ENCODE measurements around the gene MBD4. TPM values are rescaled to one million over a fixed set of nuclear protein-coding genes. Genes with fewer than 3 reads are reported as not detected.

The MBD4 gene
- total RNA-seq, 1 experiment from 2014 or later: 15.7 TPM

GRCh38 chr3:129473769-129474152 is 34.0 kb upstream of the MBD4 start:
- no TSS peak for BruUV-seq (replicated peaks)
- RAD21 ChIA-PET (ENCODE audit: low non-redundant PET in 1 of 2, low total read pairs in 2 of 2, uncharacterized antibody in 2 of 2, unreplicated experiment in 2 of 2): no interaction called here
- Histone ChIP-seq H3K9me2 (ENCODE audit: insufficient read depth) (no peaks in the 10 kb centered on the region), H3K9ac (ENCODE audit: low read length) (no peak overlapping the region), H4K20me1 (ENCODE audit: insufficient read depth) (no peaks in the 10 kb centered on the region), H3K27ac (ENCODE audit: low read depth, low read length) (no peak overlapping the region), H2AFZ (ENCODE audit: low read depth, low read length, poor library complexity, severe bottlenecking) (no peak overlapping the region), H3K27me3 (ENCODE audit: insufficient read depth, low read length) (no peaks in the 10 kb centered on the region), H3K79me2 (ENCODE audit: insufficient read depth, low read length) (no peaks in the 10 kb centered on the region), H3K36me3 (ENCODE audit: control insufficient read depth in 1 of 2, insufficient read depth in 2 of 2, low read length in 2 of 2) (peaks cover 7% of the 10 kb centered on the region in 2 experiments; a peak in 1 of 4 replicates), H3K4me3 (replicated peaks in 1 of 2; ENCODE audit: low read depth in 1 of 2, low read length in 2 of 2) (no peak overlapping the region), H3K4me1 (ENCODE audit: control insufficient read depth in 1 of 2, insufficient read depth in 2 of 2, low read length in 2 of 2) (no peaks in the 10 kb centered on the region), H3K4me2 (ENCODE audit: low read length) (no peak overlapping the region), H3K9me3 (ENCODE audit: control insufficient read depth in 1 of 2, insufficient read depth in 1 of 2, low read depth in 1 of 2, low read length in 2 of 2) (no peaks in the 10 kb centered on the region)
- POLR2A ChIA-PET: no interaction called here
- intact Hi-C loops (cut with micrococcal nuclease): no loop called here
- TF ChIP-seq CTCF (IDR thresholded peaks at IDR 0.05 in 2 of 3, conservative IDR thresholded peaks at IDR 0.05 in 1 of 3; ENCODE audit: borderline replicate concordance in 1 of 3, insufficient read depth in 1 of 3, low read depth in 2 of 3, low read length in 2 of 3) (no peak), POLR2AphosphoS5 (IDR thresholded peaks at IDR 0.05; ENCODE audit: low read depth, low read length) (no peak), SRF (IDR thresholded peaks at IDR 0.05; ENCODE audit: low read depth) (no peak), ZNF274 (IDR thresholded peaks at IDR 0.05; ENCODE audit: low read depth, low read length) (no peak), YY1 (IDR thresholded peaks at IDR 0.05; ENCODE audit: extremely low read depth, insufficient replicate concordance, low read depth, low read length) (no peak), POLR2A (IDR thresholded peaks at IDR 0.05; ENCODE audit: borderline replicate concordance, extremely low read depth, insufficient read depth, insufficient read length) (no peak), JUND (IDR thresholded peaks at IDR 0.05) (no peak), ATF3 (IDR thresholded peaks at IDR 0.05) (no peak), ELF1 (IDR thresholded peaks at IDR 0.05; ENCODE audit: borderline replicate concordance, low read depth) (no peak), SP1 (IDR thresholded peaks at IDR 0.05; ENCODE audit: low read depth) (no peak), FOSL1 (IDR thresholded peaks at IDR 0.05; ENCODE audit: low read depth) (no peak), CEBPB (IDR thresholded peaks at IDR 0.05; ENCODE audit: low read depth) (no peak), ZFX (IDR thresholded peaks at IDR 0.05) (no peak), RAD21 (IDR thresholded peaks at IDR 0.05; ENCODE audit: low read depth) (no peak), EGR1 (IDR thresholded peaks at IDR 0.05; ENCODE audit: low read depth) (no peak), MAX (IDR thresholded peaks at IDR 0.05) (no peak), REST (IDR thresholded peaks at IDR 0.05; ENCODE audit: low read depth) (no peak), TCF7L2 (IDR thresholded peaks at IDR 0.05; ENCODE audit: borderline replicate concordance, extremely low read depth, insufficient read depth, insufficient read length) (no peak), EZH2phosphoT487 (IDR thresholded peaks at IDR 0.05; ENCODE audit: borderline replicate concordance) (no peak)
- no peak for ATAC-seq
- CTCF ChIA-PET: no interaction called here
- DNase-seq (ENCODE audit: low read depth, low spot score): no peak

All from HCT116 (cell line).